ENCODE results near the gene SPATS2.
"Not testable (repeated sequence)": the region's sequence is repeated elsewhere in the genome, so short reads cannot be mapped to it uniquely, and the experiment has no call there.

The SPATS2 gene

GRCh38 chr12:49357103-49357678, 10.1 kb upstream of the SPATS2 start:
- DNase-seq = no peak

DNA sequence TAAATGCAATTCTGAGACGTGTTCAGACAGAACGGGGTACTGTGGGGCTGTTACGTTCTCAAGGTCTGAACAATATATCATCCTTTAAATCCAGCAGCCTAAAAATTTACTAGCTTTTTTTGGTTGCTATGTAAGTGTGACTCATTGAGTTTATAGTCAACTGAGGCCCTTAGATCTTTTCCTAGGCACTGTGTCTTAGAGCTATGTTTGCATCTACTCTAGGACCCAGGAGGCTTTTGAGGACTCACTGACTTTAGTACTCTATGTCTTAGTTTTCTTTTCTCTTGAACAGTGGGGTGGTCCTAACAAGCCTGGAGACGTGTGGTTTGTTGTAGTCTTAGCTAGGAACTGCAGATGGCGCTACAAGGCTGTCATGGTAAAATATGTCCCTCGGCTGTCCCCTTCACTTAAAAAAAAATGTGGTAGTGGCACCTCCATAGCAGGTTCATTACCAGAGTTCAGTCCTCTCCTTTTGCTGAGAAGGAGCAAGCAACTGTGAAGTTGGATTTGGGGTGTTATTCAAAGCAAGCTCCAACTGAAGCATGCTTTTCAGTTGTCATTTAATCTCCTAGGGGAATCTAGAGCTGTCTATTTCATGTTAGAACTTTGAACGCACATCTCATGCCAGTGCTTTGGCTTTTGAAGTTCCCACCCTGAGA, 8.7 kb upstream of the SPATS2 start:
- DNase-seq = peak; percentile 82

- no peak for DNase-seq
These were observed 7.6 kb upstream of the SPATS2 start for GRCh38 chr12:49359671-49360070.

DNA sequence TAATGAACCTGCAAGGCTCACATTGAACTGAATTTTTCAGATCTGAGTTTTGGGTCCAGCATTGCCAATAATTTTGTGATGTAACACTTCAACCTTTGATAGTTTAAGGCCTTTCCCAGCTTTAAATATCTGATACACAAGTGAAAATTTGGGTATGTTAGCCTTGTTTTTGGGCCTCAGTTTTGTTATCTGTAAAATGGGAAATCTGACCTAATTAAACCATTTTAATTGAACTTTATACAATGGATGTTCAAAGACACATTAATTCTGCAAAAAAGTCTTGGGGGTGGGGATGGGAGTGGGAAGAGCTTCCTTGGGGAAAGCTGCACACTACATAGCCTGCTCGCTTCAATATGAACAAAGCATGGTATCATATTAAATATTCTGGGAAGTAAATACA, 5.2 kb upstream of the SPATS2 start:
- DNase-seq = no peak

GRCh38 chr12:49364989-49365388, 2.3 kb upstream of the SPATS2 start:
- DNase-seq = no peak

GRCh38 chr12:49365542-49365941, 1.7 kb upstream of the SPATS2 start:
- no peak for DNase-seq

DNA sequence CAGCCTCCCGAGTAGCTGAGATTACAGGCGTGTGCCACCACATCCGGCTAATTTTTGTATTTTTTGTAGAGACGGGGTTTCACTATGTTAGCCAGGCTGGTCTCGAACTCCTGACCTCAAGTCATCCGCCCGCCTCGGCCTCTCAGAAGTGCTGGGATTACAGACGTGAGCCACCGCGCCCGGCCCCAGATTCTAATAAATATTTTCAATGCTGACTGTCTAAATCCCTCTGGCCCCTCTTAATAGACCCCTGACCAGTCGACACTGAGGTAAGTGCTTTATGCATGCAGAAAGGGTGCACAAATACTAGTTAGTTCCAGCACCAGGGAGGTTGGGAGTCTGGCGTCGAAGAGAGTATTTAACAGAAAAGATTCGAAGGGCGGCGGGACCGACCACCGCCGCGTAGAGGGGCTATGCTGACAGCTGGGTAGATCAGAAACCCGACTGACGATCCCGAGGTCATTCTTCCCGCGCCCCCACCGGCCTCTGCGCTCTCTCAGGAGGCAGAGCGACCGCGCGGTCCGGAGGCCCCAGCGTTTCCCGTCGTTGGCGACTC, 1.1 kb upstream of the SPATS2 start:
- DNase-seq = no peak

- DNase-seq = peak; percentile 77
These were observed 446 bp upstream of the SPATS2 start for GRCh38 chr12:49366652-49367380.

DNA sequence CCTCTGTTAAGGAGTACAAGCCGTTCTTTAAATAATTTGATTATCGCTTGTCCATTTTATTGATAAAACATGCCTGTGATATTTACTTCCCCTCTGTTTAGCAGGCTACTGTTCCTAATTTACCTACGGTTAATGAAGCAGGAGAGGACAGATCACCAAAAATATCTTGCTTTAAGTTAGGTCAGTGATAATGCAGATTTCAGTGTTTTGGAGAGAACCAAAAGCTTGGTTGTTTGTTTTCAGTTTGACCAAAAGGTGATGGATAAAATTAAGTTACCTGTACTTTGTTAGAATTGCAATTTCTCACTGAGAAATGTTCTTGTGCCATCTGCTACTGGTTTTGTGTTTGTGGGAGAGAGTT, 958 bp downstream of the SPATS2 start:
- DNase-seq = no peak

GRCh38 chr12:49369411-49370145, 2.3 kb downstream of the SPATS2 start:
- no peak for DNase-seq

GRCh38 chr12:49370539-49370938, 3.3 kb downstream of the SPATS2 start:
- DNase-seq = no peak

DNA sequence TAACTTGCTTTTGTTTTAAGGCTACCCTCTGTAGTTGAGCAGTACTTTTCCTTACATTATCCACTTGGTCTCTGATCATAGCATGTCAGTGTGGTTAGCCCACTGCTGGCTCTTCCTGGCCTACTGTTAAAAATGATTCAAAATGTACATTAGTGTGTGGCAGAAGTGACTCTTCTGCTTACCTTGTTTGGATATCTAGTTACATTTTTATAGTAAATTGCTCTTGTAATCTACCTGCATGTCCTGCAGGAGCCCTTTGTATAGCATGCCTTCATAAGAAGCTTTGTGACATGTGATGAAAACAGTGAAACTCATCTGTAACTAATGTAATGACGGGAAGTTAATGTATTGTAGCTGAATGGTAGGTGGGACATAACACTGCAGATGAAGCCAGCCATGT, 8.1 kb downstream of the SPATS2 start:
- DNase-seq = no peak

GRCh38 chr12:49377386-49377785, 10.1 kb downstream of the SPATS2 start:
- DNase-seq = no peak

DNA sequence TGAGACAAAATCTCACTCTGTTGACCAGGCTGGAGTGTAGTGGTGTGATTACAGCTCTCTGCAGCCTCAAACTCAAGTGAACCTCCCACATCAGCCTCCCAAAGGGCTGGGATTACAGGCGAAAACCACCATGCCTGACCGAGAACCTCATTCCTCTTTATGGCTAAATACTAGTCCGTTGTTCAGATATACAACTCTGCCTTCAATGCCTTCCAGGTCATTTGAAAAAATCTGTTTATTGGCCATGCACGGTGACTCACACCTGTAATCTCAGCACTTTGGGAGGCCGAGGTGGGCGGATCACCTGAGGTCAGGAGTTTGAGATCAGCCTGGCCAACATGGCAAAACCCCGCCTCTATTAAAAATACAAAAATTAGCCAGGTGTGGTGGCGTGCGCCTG, 12.9 kb downstream of the SPATS2 start:
- not testable (repeated sequence) for DNase-seq

DNA sequence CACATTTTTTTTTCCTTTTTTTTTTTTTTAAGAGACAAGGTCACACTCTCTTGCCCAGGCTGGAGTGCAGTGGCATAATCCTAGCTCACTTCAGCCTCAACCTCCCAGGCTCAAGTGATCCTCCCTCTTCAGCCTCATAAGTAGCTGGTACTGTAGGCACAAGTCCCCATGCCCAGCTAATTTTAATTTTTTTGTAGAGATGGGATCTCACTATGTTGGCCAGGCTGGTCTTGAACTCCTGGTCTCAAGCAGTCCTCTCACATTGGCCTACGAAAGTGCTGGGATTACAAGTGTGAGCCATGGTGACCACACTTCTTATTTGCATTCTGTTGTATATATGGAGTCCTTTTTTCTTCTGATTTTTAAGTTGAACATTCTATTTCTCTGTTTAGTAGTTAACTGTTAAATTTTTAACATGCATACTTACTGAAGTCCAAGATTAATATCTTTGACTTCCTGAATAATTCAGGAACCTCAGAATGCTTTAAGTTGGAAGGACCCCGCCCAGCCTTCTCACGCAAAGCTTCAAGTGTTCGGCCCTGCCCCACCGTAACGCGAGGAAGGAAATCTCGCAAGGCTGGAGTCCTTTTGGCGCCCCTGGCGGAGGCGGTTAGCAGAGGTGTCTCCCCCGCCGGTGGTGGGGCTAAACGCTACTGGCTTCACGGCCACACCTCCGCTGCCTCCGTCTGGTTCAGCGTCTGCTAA, 21.6 kb downstream of the SPATS2 start:
- no peak for DNase-seq

DNA sequence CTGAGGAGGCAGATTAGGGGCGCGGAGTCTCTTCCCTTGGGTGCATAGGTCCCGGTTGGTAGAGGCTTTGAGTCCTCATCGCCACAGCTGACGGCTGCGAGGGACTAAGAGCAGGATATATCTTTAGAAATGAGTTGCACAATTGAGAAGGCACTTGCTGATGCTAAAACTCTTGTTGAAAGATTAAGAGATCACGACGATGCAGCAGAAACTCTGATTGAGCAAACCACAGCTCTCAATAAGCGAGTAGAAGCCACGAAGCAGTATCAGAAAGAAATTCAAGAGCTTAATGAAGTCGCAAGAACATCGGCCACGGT, 22.1 kb downstream of the SPATS2 start:
- no peak for DNase-seq

GRCh38 chr12:49397000-49397399, 29.7 kb downstream of the SPATS2 start:
- no peak for DNase-seq

DNA sequence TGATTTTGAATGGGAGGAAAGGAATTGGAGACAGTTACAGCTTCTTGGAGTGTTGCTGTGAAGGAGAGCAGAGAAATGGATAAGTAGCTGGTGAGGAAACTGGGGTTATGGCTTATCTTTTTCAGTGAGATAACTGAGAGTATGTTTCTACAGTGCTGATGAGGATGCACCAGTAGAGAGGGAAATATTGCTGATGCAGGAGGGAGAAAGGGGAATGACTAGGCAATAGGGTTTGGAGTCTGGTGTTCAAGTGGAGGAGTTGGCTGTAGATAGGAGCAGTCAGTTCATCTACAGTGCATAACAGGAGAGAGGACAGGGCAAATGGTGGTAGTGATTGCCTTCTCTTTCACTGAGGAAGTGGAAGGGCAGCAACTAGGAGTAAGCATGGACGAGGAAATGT, 33.0 kb downstream of the SPATS2 start:
- DNase-seq = no peak

- no peak for DNase-seq
These were observed 36.7 kb downstream of the SPATS2 start for GRCh38 chr12:49403971-49404450.

- DNase-seq = no peak
These were observed 37.7 kb downstream of the SPATS2 start for GRCh38 chr12:49404956-49405355.

GRCh38 chr12:49410818-49411217, 43.6 kb downstream of the SPATS2 start:
- no peak for DNase-seq

- no peak for DNase-seq
These were observed 45.7 kb downstream of the SPATS2 start for GRCh38 chr12:49413010-49413409.

GRCh38 chr12:49413796-49414195, 46.5 kb downstream of the SPATS2 start:
- DNase-seq = no peak
